LoVo (cell line): ENCODE measurements around the gene NMRK2.
"Not testable (repeated sequence)": the region's sequence is repeated elsewhere in the genome, so short reads cannot be mapped to it uniquely, and the experiment has no call there.

Experiments used
- DNase-seq: peaks from one replicate; pipeline ENCODE4 v3.0.0-alpha.2; 2016; ENCODE audit warnings: low spot score

NMRK2 gene

GRCh38 chr19:3932931-3933810 is at the start of gene NMRK2:
Gene NMRK2, plus strand, starts transcription at chr19:3933069. Its CDS starts 603 bp downstream, at chr19:3933672.
- no peak for DNase-seq

DNA sequence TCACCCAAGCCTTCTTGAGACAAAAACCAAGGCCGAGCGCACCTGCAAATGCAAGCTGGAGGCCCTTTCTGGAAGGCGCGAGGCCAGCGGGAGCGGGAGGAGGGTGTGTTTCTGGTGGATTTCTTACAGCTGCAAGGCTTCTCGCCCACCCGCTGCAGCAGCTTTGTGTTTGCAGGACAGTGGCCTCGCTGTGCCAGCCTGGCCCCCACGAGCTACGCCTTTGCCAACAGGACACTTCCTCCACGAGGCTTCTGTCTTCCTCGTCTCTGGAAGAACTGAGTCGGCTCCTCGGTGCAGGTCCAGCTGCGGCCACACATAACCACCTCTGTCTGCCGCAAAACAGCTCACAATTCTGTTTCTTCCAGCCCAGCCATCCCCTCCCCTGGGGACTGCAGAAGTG is 42.3 kb upstream of the NMRK2 start:
- DNase-seq: no peak

- no peak for DNase-seq
These were observed 39.2 kb upstream of the NMRK2 start for GRCh38 chr19:3893509-3894179.

DNA sequence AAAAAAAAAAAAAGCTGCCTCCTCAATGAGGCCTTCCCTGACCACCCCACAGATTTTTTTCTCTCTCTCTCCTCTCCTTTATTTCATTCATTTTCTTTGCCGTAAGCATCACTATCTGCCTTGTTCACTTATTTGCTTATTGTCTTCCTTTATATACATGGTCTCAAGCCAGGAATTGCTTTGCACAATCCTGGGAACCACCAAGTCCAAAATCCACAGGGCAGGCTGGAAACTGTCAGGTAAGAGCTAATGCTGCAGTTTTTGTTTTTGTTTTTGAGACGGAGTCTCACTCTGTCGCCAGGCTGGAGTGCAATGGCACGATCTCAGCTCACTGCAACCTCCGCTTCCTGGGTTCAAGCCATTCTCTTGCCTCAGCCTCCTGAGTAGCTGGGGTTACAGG is 37.9 kb upstream of the NMRK2 start:
- not testable (repeated sequence) for DNase-seq

DNA sequence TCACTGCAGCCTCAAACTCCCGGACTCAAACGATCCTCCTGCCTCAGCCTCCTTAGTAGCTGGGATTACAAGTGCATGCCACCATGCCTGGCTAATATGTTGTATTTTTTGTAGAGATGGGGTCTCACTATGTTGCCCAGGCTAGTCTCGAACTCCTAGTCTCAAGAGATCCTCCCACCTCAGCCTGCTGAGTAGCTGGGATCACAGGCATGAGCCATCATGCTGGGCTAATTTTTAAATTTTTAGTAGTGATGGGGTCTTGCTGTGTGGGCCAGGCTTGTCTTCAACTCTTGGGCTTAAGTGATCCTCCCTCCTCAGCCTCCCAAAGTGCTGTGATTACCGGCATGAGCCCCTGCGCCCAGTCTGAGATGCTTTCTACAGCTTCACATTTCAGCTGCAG is 37.1 kb upstream of the NMRK2 start:
- no peak for DNase-seq

GRCh38 chr19:3897936-3898335 is 34.9 kb upstream of the NMRK2 start:
- no peak for DNase-seq

GRCh38 chr19:3898426-3898825 is 34.4 kb upstream of the NMRK2 start:
- DNase-seq: no peak

DNA sequence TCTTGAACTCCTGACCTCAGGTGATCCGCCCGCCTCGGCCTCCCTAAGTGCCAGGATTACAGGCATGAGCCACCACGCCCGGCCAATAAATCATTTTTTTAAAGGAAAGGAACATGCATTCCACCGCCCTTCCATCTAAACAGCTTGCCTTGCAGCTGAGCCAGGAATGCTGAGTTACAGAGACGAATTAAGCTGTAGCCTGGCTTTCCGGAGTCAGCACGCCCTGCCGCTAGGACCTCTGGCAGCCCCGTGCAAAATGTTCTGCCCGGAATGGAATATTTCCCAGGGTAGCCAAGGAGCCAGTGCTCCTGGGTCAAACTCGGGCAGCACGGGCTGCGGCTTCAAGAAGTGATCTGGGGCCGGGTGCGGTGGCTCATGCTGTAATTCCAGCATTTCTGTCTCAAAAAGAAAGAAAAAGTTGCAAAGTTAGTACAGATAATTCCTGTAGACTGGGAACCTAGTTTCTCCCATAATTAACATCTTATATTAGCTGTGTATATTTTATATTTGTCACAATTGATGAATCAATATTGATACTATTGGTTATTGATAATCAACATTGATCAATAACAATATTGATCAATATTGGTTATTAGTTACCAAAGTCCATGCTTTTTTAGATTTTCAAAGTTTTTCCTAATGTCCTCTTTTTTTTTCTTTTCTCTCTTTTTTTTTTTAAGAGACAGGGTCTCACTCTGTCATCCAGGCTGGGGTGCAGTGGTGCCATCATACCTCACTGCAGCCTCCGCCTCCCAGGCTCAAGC is 33.2 kb upstream of the NMRK2 start:
- DNase-seq: peak; percentile 14

DNA sequence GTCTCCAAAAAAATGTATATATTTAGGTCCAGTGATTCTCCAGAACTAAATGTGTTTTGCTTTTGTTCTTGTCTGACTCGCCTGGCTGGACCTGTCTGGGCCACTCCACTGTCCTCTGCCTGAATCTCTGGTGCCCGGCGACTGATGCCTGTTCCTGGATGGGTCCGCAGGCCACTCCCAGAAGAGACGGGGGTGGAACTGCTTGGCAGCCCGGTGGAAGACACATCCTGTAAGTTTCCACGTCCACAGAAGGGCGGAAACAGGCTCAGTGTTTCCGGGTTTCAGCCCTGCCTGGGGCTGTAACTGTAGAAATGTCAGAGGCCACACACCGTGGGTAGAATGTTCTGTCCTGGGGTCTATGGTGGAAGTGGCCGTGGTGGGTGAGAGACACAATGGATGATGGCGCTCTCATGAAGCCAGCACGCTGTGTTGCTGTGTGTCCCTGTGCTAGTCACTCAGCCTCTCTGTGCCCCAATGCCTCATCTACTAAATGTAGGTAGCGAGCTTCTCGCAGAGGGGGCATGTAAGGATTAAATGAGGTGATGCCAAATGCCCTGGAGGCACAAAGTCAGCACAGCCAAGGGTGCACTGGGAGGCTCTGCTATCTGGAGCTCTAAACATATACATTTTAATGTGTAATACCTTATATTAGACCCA is 30.4 kb upstream of the NMRK2 start:
- DNase-seq: no peak

- DNase-seq: no peak
These were observed 28.6 kb upstream of the NMRK2 start for GRCh38 chr19:3904233-3904632.

- no peak for DNase-seq
These were observed 25.1 kb upstream of the NMRK2 start for GRCh38 chr19:3907626-3908265.

DNA sequence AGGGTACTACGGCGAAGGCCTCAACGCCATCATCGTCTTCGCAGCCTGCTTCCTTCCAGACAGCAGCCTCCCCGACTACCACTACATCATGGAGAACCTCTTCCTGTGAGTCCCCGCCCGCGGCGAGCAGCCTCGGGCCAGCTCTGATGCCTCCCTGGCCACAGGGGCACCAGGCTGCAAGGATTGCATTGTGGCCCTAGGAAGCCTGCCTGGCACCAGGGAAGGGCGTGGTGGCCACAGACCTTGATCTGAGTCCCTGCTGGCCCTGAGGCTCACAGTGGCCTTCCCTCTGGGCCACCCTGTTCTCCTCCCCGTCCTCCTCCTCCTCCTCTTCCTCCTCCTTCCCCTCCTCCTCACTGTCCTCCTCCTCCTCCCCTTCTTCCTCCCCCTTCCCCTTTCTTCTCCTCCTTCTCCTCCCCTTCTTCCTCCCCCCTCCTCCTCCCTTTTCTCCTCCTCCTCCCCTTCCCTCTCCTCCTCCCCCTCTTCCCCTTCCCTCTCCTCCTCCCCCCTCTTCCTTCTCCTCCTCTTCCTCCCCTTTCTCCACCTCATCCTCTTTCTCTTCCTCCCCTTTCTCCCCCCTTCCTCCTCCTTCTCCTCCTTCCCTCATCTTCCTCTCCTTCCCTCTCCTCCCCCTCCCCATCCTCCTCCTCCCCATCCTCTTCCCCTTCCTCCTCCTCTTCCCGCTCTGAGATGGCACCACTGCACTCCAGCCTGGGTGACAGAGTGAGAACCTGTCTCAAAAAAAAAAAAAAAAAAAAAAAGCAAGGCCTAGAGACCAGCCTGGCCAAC is 24.4 kb upstream of the NMRK2 start:
- DNase-seq: no peak

GRCh38 chr19:3910105-3910504 is 22.8 kb upstream of the NMRK2 start:
- DNase-seq: no peak

DNA sequence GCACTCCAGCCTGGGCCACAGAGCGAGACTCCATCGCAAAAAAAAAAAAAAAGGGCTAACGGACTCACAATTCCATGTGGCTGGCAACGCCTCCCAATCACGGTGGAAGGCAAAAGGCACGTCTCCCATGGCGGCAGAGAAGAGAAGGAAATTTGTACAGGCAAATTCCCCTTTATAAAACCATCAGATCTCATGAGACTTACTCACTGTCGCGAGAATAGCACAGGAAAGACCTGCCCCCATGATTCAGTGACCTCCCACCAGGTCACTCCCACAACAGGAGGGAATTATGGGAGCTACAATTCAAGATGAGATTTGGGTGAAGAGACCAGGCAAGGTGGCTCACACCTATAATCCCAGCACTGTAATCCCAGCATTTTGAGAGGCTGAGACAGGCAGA is 18.7 kb upstream of the NMRK2 start:
- DNase-seq: peak; percentile 2

DNA sequence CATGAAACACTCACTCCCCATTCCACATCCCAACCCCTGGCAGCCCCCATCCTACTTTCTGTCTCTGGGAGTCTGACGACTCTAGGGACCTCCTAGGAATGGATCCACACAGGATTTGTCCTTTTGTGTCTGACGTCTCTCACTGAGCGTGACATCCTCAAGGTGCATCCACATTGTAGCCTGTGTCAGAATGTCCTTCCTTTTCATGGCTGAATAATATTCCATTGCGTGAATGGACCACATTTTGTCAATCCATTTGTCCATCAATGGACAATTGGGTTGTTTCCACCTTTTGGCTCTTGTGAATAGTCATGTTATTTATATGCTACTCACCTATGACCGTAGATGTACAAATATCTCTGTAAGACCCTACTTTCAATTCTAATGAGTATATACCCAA is 16.8 kb upstream of the NMRK2 start:
- no peak for DNase-seq

DNA sequence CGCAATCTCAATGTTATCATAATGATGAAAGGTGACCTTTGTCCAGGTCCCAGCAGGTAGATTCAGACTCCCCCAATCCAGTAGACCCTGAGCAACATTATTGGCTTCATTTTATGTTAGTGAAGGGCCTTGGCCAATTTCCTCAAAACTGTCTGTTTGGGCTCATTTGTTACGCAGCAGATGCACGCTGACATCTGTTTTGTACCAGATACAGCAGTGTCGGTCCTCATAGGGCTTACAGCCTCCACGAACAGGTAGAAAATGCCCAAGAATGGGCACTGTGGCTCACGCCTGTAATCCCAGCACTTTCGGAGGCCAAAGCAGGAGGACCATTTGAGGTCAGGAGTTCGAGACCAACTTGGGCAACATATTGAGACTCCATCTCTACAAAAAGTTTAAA is 13.1 kb upstream of the NMRK2 start:
- DNase-seq: no peak

DNA sequence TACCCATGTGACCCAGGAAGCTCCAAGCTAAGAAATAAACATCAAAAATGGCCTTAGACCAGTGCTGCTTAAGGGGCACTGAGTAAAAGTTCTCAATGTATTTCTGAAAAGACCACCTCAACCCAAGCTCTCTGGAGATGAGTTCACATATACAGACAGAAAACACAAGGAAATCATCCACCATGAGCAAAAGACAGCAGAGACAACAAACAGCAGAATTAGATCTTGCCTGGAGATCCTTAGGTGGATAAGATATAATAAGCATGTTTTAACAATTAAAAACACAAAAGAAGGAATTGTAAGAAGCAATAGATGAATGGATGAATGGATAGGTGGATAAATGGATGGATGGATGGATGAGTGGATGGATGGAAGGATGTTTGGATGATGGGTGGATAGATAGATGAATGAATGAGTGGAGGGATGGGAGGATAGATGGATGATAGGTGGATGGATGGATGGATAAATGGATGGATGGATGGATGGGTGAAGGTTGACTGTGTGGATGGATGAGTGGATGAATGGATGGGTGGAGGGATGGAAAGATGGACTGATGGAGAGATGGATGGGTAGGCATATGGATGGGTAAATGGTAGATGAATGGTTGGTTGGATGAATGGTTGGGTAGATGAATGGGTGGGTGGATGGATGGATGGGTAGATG is 9.6 kb upstream of the NMRK2 start:
- no peak for DNase-seq

GRCh38 chr19:3923912-3924311 is 9.0 kb upstream of the NMRK2 start:
- DNase-seq: no peak

DNA sequence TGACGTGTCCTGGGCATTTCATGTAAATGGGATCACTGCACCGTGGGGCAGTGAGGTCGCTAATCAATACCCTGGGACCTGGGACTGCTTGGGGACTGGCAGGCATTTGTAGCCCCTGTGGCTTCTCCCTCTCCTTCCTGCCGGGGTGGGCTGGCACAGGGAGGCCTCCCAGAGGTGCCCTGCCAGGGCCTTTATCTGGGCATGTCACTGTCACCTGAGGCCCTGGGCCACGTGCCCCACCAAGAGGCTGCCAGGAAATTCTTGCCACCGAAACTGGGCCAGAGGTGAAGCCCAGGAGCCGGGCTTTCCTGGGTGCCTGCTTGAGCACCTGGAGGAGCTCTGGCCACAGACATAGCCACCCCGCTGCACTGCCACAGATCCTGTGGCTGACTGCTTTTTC is 1.8 kb upstream of the NMRK2 start:
- no peak for DNase-seq
